GM21515 (cell line): ENCODE results near the gene PLBD2.

Experiments
- ATAC-seq: cut with Tn5 transposase; IDR thresholded peaks from one replicate; pipeline ENCODE4 v1.9.1; 2021; ENCODE audit not compliant: unreplicated experiment

Gene PLBD2

DNA sequence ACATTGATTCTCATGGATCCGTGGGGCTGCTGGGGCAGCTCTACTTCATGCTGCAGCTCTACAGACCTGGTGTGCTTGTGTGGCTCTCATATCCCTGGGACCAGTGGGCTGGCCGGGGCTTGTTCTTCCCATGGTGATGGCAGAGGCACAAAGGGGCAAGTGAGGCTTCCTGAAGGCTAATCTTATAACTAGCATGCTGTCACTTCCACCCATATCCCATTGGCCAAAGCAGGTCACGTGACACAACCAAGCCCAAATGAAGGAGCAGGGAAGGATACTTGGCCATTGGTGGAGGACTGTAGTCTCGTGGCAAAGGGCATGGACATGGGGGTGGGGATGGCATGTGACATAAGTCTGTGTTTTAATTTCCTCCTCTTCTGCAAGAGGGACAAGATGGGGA lies 9.9 kb downstream of the PLBD2 start:
- ATAC-seq, result no peak

DNA sequence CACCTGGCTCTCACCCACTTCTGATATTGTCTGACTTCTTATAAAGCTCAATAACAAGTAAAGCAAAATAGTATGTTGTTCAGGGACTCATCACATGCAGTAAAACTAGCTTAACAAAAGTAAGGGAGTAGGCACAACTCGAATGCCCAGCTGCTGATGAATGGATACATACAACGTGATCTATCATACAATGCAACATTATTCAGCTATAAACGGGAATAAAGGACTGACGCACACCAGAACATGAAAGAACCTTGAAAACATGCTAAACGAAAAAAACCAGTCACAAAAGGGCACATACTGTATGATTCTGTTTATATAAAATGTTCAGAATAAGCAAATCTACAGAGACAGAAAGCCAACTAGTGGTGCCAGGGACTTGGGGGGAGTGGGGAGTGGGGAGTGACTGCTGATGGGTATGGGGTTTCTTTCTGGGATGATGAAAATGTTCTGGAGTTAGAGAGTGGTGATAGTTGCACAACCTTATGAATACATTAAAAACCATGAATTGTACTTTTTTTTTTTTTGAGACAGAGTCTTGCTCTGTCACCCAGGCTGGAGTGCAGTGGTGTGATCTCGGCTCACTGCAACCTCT lies 11.1 kb downstream of the PLBD2 start:
- no peak for ATAC-seq

DNA sequence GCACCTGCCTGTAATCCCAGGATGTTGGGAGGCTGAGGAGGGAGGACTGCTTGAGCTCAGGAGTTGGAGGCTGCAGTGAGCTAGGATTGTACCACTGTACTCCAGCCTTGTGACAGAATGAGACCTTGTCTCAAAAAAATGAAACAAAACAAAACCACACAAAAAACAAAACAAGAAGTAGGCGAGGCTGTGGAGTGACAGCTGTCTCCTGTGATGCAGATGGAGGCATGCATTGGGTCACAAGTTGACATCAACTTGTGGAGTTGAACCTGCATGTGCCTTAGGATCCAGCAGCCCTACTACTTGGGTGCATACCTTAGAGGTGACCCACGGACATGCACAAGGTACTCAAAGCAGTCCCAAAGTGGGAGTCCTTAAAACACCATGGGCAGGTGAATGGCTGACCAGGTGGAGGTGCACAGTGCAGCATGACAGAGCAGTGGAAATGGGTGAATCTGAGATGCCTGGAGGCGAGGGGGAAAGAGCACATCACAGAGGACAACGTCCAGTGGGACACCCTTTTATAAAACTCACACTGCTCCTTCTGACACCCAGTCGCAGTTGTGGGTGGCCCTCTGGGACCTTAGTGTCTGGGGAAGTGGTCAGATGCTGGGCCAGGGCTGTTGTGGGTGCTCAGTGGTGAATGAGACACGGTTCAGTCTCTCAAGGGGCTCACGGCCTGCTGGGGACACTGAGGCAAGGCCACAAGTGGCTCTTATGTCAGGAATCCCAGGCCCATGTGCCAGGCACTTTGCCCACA lies 12.7 kb downstream of the PLBD2 start:
- ATAC-seq, result no peak

DNA sequence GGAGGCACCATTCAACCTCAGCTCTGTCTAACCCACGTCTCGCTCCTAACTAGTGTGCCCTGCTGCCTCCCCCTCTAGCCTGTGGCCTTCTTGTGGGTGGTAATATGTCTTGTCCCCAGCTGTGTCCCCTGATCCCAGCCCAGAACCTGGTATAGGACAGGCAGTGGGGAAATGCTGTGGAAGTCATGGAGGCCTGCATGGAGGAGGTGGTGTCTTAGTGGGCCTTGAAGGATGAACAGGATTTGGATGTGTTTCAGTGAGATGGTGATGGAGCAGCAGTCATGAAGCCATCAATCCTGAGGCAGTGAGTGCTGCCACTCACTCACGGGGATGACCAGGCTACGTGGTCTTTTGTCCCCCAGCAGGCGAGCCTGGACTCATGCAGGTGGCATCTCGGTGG lies 13.4 kb downstream of the PLBD2 start:
- no peak for ATAC-seq

DNA sequence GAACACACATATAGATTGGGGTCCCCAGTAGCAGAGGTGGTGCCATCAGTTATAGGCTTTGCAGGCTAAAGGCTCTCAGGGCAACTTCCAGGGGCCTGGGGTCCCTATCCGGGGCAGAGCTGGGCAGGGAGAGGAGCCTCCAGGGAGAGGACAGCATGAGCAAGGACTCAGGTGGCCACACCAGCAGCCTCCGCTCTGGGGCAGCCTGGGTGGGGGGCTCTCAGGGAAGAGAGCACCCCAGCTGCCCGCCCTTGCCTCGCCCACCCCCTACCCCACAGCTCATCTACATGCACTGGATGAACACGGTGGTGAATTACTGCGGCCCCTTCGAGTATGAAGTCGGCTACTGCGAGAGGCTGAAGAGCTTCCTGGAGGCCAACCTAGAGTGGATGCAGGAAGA lies 14.0 kb downstream of the PLBD2 start:
- ATAC-seq, result no peak

DNA sequence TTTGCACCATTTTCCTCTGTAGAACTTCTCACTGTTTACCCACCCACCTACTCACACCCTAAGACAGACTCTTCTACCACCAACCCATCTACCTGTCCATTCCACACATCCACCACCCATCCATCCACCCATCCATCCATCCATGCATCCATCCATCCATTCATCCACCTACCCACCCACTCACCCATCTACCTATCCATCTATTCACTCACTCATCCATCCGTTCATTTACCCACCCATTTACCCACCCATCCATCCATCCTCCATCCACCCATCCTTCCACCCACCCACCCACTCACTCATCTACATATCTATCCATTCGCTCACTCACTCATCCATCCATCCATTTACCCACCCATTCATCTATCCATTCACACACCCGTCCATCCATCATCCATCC lies 15.1 kb downstream of the PLBD2 start:
- ATAC-seq, result no peak

DNA sequence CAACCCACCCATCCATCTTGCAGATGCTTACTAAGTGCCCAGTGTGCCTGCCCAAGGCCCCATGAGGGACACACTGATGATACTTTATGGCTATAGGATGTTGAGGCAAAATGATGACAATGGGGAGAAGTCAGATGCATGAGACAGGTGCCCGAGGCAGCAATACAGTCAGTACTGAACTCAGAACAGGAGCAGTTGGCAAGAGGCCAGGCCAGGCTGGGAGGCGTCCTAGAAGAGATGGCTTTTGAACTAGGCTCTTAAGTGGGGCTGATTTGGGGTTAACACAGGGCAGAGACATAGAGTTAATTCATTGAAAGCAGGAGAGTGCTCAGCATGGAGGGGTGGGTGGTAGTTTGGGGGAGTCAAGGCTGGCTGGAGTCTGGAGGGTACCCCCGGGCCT lies 15.6 kb downstream of the PLBD2 start:
- no peak for ATAC-seq

DNA sequence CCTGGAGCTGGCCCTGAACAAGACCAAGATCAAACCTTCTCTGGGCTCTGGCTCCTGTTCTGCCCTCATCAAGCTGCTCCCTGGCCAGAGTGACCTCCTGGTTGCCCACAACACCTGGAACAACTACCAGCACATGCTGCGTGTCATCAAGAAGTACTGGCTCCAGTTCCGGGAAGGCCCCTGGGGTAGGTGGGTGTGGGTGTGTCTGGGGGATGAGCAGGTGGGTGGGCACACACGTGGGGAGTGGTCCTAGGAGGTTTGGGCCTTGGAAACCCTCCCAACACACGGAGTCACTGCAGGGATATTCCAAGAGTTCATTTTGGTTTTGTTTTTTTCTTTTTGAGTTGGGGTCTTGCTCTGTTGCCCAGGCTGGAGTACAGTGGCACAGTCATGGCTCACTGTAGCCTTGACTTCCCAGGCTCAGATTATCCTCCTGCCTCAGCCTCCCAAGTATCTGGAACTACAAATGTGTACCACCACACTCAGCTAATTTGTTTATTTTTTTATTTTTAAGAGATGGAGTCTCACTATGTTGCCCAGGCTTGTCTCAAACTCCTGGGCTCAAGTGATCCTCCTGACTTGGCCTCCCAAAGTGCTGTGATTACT lies 16.5 kb downstream of the PLBD2 start:
- ATAC-seq, result no peak

DNA sequence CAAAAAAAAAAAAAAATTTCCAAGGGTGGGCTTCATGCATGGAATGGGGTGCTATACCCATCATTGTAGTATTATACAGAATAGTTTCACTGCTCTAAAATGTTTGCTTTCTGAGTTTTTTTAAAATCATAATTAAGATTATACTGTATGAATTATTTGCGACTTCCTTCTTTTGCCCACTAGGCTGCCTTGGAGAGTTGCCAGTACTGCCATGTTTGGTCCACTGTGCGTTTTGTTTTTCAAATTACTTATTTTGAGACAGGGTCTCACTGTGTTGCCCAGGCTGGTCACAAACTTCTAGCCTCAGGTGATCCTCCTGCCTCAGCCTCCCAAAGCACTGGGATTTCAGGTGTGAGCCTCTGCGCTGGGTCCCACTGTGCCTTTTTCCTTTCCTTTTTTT lies 19.9 kb downstream of the PLBD2 start:
- no peak for ATAC-seq

DNA sequence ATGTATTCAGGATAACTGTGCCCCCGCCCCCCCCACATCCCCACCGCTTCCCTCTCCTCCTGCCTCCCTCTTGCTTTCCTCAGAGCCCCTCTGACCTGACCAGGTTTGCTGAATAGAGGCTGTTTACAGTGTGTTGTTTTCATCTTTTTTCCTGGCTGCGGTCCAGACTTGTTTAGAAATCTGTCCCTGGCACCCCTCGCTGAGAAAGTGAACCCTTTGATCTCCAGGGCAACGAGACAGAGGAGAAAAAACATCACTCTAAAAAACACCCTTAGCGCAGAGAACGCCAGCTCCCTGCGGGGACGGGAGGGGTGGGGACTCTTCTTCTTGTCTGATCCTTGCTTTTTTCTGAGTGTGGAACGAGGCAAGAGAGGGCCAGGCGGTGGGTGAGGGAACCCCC lies 22.8 kb downstream of the PLBD2 start:
- no peak for ATAC-seq

DNA sequence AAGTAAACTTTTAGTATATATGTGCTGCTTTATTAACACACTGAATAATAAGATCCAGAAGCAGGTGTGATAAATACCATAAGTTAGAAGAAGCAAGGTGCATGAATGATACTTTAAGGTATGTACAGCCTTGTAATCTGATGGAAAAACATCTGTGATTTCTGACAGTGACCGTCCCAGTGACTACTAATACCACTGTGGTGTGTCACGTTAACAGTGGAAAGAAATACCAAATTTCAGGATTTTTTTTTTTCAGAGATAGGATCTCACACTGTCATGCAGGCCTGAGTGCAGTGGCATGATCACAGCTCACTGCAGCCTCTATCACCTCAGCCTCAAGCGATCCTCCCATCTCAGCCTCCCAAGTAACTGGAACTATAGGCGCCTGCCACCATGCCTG lies 23.8 kb downstream of the PLBD2 start:
- no peak for ATAC-seq

DNA sequence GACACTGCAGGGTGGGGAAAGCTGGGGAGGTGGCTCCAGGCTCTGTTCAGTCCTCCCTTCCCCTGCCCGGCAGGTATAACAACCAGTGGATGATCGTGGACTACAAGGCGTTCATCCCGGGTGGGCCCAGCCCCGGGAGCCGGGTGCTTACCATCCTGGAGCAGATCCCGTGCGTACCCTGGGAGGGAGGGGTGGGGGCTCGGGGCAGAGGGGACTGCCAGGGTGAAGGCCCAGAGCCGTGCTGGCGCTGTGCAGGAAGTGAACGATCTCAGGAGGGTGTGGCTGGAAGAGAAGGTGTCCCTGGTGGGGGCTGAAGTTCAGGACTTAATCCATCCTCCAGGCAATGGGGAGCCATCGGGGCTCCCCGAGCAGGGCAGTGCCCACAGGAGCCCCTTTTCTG lies 26.4 kb downstream of the PLBD2 start:
- ATAC-seq, result no peak

DNA sequence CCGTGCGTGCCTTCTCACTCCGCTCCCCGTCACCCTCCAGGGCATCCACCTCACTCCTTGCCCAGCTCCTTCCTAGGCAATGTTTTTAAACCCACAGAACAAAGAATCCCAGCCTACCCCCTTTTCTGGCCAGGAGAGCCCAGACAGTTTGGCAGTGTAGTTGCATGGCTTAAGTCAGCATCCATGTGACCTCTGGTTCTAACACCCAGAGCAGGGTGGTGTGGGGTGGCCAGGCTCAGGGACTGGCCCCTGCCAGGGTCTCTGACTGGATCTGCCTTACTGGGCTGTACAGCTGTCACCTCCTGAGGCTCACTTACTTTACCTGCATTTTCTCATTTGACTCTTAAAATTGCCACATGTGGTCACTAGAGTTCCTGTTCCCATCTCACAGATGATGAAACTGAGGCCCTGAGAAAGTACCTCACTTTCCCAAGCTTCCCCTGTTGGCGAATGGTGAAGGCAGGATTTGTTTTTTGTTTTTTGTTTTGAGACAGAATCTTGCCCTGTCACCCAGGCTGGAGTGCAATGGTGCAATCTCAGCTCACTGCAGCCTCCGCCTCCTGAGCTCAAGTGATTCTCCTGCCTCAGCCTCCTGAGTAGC lies 27.0 kb downstream of the PLBD2 start:
- ATAC-seq, result no peak

DNA sequence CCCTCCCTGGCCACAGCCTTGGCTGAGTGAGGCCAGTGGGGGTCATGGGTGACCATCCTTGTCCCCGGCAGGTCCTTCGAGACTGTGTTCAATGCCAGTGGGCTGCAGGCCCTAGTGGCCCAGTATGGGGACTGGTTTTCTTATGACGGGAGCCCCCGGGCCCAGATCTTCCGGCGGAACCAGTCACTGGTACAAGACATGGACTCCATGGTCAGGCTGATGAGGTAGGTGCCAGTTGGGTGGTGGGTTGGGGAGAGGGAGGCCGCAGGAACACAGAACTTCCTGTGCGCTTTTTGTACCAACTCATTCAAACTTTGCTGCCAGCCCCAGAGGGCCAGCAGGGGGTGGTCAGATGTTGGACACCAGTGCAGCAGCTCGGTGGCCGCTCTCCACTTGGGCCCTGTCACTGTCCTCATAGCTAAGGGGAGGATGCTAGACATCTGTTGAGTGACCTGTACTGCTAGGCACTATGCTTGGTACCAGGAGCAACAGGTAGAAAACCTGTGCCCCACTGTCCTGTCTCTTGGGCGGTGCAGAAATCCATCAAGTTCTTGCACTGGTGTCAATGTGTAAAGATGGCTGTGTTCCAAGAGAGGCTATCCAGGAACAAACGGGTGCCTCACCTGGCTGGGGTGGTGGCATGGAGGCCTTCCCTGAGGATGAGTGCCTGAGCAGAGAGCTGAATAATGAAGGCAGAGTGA lies 28.6 kb downstream of the PLBD2 start:
- no peak for ATAC-seq

DNA sequence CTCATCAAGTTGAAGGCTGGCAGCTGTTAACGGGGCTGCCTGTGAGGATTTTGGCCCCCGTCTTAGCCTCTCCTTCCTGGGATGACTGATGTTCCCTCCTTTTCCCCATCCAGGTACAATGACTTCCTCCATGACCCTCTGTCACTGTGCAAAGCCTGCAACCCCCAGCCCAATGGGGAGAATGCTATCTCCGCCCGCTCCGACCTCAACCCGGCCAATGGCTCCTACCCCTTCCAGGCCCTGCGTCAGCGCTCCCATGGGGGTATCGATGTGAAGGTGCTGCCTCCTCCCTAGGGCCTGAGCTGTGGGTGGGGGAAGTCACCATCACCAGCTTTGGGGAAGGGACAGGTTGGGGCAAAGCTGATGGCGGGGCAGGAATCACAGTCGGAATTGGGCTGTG lies 29.2 kb downstream of the PLBD2 start:
- ATAC-seq, result no peak

DNA sequence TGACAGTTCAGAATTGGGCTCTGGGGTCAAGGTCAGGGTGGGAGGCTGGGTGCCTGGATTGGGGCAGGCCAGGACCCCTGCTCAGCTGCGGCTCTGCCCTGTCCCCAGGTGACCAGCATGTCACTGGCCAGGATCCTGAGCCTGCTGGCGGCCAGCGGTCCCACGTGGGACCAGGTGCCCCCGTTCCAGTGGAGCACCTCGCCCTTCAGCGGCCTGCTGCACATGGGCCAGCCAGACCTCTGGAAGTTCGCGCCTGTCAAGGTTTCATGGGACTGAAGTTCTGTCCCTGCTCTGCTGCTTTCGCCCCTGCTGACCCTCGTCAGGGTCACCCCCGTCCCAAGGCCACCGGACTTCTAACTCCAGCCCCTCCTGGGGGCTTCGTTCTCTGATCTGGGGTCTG lies 30.0 kb downstream of the PLBD2 start:
- no peak for ATAC-seq

DNA sequence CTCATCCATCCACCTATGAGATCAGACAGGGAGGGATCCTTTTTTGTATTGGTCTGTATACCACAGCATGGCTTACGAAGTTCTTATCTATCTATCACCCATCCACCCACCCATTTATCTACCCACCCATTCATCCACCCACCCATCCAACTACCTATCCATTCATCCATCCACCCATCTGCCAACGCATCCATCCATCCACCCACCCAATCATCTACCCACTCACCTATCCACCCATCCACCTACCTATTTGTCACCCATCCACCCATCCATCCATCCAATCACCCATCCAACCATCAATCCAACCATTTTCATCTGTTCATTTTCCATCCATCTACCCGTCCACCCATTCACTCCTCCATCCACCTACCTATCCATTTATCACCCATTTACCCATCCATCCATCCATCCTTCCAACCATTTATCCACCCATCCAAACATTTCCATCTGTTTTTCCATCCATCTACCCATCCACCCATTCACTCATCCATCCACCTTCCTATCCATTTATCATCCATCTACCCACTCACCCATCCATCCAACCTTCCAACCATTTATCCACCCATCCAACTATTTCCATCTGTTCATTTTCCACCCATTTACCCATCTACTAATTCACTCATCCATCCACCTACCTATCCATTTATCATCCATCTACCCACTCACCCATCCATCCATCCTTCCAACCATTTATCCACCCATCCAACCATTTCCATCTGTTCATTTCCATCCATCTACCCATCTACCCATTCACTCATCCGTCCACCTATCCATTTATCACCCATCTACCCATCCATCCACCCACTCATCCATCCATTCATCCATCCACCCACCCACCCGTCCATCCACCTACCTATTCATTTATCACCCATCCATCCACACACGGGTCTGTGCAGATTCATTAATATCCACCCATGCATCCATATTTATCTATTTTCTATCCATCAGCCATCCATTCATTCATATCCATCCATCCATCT lies 32.0 kb downstream of the PLBD2 start:
- no peak for ATAC-seq

DNA sequence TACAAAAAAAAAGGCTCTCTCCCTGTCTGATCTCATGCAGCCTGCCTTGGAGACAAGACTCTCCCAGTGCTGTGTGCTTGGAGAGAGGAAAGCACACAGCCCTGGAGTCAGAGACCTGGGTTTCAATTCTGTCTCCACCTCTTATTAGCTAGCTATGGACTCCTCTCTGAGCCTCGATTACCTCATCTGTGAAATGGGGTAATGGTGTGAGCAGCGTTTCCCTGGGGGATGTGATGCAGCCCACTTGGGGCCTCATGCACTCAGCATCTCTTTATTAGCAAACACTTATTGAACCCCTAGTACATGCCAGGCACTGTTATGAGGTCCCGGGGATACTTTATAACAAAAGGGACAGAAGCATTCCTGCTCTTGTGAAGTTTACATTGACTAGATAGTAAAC lies 32.8 kb downstream of the PLBD2 start:
- ATAC-seq, result no peak

DNA sequence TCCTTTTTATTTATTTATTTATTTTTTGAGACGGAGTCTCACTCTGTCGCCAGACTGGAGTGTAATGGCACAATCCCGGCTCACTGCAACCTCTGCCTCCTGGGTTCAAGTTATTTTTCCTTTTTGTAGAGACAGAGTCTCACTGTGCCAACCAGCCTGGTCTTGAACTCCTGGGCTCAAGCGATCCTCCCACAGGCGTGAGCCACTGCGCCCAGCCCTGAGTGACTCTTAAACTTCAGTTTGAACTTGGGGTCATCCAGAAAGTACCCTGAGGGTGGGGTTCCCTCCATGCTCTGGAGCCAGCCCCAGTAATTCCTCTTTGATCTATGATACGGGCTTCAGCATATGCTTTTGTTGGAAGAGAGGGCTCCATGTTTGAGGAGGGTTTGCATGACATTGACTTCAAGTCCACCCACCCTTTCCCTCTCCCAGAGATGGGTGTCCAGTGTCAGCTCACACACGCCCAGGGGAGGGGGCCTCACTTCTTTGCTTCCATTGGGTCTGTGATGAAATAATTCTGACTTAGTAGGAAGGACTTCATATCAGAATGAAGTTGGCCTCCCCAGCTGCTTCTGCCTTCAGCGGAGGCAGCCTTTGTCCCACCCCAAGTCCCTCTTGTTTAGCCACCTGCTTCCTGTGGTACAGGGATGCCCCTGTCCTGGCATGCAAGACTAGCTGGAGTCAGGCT lies 33.4 kb downstream of the PLBD2 start:
- no peak for ATAC-seq

DNA sequence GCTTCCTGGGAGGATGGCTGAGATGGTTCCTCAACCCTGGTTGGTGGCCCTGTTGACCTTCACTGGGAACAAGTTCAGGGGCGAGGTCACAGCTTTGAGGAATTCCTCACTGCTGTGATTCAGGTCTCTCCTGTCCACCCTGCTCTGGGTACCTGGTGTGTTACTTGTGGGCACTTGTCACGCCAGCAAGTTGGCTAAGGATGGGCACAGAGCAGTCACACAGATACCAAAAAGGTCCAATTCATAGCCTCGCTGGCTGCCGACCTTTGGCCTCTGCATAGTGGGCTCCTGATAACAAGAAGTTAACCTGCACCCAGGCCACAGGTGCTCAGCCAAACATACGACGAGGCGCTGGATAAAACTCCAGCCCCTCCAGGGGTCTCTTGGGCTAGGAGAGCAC lies 34.1 kb downstream of the PLBD2 start:
- ATAC-seq, result no peak
